GM04504 (cell line): ENCODE results near the gene UXT.

ENCODE experiments used
- DNase-seq: peaks from one replicate; pipeline ENCODE4 v3.0.0-alpha.2; 2012; ENCODE audit warnings: low read depth

UXT gene

GRCh38 chrX:47649271-47649670 lies 9.7 kb downstream of the UXT start:
- DNase-seq: no peak

DNA sequence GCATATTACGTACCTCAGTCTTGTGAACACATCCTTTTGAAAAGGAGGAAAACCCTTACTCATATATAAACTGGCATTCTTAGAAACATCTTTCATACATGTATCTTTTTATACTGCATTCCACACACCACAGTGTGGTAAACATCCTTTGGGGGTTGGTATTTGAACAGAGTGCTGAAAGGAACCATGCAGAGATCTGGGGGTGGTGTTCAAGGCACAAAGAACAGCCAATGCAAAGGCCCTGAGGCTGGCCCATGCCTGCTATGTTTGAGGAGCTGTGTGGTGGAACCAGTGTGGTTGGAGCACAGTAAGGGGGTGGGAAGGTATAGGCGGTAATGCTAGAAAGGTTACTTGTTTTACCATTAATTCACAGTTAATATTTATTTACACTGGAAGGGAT lies 10.6 kb downstream of the UXT start:
- no peak for DNase-seq

DNA sequence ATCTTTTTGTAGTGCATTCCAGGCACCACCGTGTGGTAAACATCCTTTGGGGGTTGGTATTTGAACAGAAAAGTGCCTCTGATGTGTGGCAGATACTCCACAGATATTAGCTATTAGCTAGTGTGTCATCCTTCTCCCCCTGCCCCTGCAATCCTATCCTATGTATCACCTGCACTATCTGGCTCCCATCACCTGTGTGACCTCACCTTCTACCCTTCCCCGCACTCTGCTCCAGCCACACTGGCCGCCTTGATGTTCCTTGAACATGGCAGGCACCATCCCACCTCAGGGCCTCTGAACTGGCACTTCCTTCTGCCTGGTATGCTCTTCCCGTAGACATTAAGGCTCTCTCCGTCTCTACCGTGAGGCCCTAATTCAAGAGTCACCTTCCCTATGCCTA lies 12.3 kb downstream of the UXT start:
- DNase-seq: no peak

DNA sequence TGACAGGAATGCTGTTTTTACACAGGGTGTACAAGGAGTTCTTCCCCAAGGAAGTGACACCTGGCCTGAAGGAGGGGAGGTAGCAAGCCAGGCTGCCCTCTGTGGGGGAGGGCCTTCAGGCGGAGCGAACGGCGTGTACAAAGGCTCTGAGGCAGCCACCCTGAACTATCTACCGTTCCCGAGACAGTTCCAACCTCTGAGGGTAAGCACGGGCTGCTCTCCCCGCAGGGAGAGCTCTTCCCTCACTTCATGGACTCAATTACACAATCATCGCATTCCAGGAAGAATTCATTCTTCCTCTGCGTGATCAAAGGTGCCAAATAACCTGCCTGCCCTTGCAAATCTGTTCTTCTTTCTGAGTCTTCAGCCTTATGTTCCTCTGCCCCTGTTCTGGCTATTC lies 13.4 kb downstream of the UXT start:
- no peak for DNase-seq

DNA sequence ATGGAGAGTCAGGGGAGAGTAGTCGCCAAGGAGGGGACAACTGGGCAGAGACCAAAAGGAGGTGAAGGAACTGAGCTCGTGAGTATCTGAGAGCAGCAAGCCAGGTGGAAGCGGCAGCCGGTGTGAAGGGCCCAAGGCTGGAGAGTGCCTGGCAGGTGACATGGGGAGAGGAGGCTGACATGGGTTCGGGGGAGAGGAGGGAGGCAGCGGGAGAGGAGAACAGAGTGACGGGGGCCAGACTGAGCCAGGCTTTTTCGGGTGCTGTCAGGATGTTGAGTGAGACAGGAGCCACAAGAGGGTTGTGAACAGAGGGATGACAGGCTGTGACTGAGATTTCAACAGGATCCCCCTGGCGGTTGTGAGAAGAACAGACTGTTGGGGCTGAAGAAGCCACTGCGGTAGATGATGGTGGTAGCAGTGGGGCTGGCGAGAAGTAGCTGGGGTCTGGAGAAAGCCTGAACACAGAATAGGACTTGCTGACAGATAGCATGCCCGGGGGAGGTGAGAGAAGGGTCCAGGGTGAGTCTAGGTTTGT lies 14.4 kb downstream of the UXT start:
- DNase-seq: no peak

DNA sequence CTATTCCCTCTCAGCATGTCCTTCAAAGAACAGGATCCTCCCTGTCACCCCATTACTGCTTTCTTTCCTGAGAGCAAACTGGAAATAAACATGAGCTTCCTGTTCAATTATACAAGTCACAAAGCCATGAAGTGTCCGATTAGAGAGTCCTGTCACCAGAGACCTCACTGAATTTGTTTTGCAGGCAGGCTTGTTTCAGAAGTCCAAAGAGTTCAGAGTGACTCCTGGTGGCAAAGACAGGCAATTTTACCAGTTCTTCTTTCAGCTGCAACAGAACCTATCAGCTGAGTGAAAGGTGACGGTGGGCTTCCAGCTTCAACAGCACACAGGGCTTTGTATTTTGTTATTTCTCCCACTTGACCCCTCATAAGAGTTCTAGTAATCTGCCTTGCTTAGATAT lies 15.1 kb downstream of the UXT start:
- DNase-seq: no peak

- DNase-seq: no peak
These were observed 20.2 kb downstream of the UXT start for GRCh38 chrX:47638816-47639215.

- DNase-seq: no peak
These were observed 21.3 kb downstream of the UXT start for GRCh38 chrX:47637546-47638195.

DNA sequence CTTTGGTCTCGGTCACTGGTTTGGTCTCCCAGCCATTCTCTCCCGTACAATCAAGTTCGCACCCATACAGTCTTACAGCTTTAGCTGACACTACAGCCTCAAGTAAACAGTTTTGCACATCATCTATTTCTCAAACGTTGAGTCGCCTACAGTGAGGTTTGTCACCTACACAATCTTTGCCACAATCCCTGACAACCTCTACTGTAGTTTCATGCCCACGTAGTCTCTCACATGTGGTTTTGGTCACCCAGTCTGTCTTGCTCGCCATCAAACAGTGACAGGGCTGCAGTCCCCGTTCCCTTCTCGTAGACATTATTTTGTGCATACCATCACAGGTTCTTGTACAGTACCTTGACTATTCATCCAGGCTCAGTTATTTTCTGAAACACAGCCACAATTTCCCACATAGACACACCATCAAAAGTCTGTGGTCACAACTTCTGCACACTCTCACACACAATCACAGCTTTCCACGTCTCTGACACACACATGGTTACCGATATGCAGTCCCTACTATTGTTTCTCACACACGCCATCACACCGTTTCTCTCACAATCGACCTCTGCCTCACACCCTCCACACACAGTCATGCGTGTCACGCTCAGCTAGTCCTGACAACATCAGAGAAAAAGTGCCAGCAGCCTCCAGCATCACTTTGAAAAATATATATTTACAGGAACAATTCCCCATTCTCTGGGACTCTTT lies 24.0 kb downstream of the UXT start:
- DNase-seq: no peak

GRCh38 chrX:47633689-47634590 lies 25.0 kb downstream of the UXT start:
- no peak for DNase-seq

- DNase-seq: no peak
These were observed 26.3 kb downstream of the UXT start for GRCh38 chrX:47632666-47633065.

DNA sequence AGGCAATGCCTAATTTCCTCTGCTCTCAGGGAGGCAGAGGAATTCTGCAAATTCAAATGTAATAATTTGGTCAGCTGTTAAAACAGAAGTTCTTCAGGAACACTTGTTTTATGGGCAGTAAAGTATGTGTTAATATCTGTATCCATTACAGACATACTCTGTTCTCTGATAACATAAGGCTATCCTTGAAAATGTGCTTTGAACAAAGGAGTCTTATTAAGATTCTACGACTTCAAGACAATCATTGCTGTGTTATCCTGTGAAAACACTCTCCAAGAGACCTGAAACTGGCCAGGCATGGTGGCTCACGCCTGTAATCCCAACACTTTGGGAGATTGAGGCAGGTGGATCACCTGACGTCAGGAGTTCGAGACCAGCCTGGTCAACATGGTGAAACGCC lies 27.3 kb downstream of the UXT start:
- DNase-seq: no peak

DNA sequence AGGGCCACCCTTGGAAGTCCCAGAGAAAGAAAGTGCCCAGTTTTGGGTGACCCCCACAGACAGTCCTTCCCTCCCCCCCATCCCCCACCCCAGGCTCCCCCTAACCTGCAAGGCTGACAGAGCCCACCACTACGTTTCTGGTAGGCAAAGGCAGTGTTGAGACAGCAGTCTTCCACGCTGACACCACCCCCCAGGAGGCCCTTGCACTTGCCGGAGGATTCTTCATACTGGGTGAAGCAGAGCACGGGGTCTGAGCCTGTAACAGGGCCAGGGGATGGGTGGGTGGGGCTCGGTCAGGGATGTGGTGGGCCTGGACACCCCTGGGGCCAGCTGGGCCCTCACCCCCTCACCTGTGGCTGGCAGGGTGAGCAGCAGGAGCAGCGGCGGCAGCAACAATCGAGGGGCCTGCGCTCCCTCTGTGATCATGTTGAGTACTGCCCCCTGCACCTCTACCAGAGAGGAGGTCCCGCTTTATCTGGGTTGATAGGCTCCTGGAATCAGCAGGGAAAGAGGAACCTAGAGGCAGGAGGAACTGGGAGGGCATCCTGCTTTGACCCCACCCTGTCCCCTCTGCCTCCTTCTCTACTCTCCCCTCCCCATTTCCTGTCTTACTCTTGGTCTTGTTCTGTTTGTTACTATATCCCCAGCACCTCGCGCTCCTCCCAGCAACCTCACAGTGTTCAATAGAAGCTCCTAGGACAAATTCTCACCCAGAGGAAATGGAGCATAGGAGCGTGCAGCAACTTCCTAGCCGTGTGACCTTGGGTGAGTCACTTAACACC lies 29.4 kb downstream of the UXT start, which contains the start of gene CFP:
Gene CFP, minus strand, starts transcription at position 512 of the 782 bp plus-strand sequence. Its CDS starts 86 bp downstream, at position 426.
- DNase-seq: no peak

GRCh38 chrX:47628982-47629381 lies 30.0 kb downstream of the UXT start:
- no peak for DNase-seq

- DNase-seq: no peak
These were observed 33.6 kb downstream of the UXT start for GRCh38 chrX:47625365-47625764.

- peak; percentile 33 for DNase-seq
These were observed 35.4 kb downstream of the UXT start for GRCh38 chrX:47623540-47624027.

GRCh38 chrX:47621851-47622250 lies 37.1 kb downstream of the UXT start:
- no peak for DNase-seq

- DNase-seq: no peak
These were observed 38.7 kb downstream of the UXT start for GRCh38 chrX:47620303-47620685.

DNA sequence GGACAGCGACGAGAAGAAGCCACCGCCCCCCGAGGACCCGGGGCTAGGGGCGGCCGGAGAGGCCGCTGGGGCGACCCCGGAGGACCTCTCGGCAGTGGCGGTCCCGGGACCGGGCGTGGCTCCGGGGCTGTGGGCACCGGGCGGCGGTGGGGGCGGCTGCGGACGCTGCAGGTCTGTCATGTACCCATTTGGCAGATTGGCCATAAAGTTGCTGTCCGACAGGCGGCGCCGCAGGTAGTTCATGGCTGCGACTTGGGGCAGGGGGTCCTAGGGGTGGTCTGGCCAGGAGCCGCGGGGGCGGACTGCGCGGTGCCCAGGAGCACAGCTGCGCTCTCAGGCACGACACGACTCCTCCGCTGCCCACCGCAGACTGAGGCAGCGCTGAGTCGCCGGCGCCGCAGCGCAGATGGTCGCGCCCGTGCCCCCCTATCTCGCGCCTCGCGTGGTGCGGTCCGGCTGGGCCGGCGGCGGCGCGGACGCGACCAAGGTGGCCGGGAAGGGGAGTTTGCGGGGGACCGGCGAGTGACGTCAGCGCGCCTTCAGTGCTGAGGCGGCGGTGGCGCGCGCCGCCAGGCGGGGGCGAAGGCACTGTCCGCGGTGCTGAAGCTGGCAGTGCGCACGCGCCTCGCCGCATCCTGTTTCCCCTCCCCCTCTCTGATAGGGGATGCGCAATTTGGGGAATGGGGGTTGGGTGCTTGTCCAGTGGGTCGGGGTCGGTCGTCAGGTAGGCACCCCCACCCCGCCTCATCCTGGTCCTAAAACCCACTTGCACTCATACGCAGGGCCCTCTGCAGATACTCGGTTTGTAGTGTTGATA lies 39.3 kb downstream of the UXT start, which contains the start of gene SYN1:
Gene SYN1, minus strand, starts transcription at position 372 of the 817 bp plus-strand sequence. Its CDS starts 129 bp downstream, at position 243.
- DNase-seq: peak; percentile 28

DNA sequence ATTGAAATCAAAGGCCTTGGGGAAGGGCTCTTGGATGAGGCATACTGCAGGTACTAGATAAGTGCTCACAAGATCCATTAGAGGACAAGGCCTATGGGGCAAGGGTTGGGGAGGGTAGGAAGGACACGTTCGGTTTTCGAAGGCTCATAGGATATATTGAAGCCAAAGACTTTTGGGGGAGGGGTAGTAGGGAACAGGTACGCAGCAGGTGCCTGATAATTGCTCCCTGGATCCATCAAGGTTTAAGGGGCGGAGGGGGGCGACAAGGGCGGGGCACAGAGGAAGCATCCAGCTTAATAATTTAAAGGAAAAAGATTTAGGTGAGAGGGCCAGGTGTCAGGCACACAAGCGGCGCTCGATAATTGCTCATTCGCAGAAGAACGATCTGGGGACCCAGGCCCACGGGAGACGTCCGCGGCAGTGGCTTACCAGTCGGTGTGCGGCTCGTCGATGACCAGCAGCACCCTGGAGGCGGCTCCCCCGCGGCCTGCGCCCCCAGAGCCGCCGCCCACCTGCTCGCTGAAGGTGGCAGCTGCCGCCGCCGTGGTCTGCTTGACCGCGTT lies 40.0 kb downstream of the UXT start:
- no peak for DNase-seq
